HG03432 (cell line): ENCODE results near the gene HAND1.

ENCODE experiments used
- ATAC-seq: cut with Tn5 transposase; IDR thresholded peaks from one replicate; pipeline ENCODE4 v1.9.1; 2021; ENCODE audit warnings: mild to moderate bottlenecking, moderate library complexity; ENCODE audit not compliant: unreplicated experiment

The HAND1 gene

DNA sequence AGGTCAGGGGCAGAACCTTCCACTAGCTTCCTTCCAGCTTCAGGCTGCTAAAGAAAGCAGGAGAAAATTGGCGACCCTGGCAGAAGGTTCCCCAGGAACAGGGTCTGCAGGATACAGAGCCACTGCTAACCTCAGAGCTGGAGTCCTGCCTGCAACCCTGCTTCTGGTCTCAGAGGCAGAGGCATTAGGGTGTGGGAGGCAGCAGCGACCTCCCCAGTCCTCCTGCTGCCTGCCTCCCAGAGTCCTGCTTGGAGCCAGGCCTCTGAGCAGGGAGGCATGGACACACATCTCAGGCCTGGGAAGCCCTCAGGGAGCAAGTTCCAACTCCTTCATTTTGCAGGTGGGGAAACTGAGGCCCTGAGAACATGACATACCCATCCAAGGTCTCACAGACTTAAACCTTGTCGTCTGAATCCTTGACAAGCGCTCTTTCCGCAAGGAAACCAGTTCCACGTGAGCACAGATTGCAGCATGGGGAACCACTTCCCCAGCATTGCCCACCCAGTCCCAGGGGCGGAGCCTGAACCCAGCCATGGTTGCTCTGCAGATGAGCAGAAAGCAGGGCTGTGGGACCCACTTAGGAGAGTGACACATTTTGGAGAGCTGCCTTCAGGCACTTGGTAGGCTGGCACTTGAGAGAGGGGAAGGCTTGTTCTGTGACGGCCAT, 28.2 kb upstream of the HAND1 start:
- ATAC-seq, result no peak

DNA sequence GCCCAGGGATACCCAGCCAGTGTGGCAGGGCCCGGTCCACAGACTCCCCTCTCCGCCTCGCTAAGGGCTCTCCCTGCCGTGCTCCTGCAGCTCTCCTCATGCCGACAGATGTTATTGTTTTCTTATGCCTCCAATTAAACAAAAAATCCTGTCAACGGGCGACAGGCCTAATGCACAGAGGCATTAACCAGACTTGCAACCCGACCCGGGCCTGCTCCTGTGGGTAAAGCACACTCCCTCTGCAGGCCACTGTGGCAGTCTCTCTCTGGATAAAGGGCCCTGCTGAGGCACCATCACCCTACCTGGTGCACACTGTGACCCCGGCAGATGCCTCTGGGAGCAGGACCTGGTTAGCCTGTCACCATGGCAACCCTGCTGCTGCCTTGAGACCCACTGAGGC, 27.5 kb upstream of the HAND1 start:
- ATAC-seq, result no peak

DNA sequence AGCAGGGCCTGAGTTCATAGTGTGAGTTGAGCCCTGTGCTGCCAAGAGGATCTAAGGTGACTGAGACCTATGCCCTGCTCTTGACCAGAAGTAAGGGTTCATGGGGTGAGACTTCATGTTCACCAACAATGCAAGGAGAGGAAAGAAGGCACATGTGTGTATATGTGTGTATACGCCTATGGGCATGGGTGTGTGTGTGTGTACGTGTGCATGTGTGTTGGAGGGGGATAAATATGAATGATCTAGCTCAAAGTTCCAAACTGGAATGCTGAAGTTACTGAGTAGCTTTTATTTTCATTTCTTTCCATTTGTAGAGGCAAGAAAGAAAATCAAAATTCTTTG, 25.6 kb upstream of the HAND1 start:
- ATAC-seq, result no peak

DNA sequence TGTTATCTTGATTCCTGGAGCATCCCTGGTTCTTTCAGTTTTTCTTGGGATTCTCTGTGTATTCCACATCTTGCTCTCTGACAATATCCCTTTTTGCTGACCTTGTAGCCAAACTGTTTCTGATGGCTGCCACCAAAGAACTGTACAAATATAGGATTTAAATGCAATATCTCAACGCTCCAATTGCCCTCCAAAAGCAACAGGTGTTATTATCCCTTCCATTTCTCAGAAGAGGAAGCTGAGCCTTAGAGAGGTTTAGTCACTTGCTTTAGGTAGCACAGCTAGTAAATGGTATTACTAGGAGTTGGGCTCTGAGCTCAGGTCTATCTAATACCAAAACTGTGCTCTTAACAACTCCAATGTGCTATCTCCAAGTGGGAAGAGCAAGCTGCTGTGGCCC, 24.2 kb upstream of the HAND1 start:
- ATAC-seq, result no peak

DNA sequence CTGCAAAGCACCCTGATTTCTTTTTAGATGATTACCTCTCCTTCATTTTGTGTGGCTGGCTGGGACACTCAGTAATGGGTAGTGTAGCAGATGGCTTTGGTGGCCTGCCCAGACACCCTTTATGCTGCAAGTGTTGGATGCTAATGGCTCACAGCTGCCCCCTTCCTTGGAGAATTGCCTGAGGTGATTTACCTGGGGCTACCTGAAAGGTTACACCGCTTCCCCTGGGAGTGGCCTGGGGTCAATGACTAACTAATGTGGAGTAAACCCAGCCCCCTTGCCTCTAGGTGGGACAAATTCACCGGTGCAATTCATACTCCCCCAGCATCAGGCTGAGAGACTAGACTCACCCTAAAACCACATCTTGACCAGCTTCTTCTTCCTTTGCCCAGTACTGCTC, 23.5 kb upstream of the HAND1 start:
- ATAC-seq, result no peak

DNA sequence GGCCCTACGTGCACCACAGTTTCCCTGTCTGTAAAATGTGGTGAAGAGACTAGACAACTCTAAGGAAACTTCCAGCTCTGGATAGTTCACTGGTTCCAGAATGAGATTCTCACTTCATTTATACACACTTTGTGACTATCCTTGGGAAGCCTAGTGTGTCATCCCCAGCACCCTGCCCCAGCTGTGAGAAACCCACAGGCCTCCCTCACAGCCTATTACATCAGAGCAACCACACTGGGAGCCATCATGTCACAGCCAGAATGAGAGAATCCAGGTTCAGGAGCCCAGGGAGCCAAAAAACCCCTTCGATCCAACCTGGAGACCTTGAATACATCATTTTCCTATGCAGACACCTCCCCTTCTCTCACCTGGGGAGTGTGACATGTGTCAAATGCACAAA, 21.0 kb upstream of the HAND1 start:
- ATAC-seq, result no peak

DNA sequence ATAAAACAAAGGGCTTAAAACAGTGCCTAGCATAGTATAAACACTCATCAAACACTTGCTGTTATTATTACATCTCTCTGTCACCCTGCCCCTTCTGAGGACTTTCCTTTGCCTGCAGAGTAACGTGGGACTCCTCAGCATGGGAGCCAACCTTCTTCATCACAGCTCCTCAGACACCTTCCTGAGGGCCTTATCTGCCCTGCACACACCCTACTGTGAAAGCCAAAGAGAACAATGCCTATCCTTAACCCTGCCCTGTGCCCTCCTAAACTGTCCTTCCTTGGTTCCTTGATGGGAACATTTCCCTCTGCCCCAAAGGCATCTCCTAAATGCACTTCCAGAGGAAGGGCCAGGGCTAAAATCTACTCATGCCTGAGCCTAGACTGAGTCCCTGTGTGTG, 20.6 kb upstream of the HAND1 start:
- ATAC-seq, result no peak

DNA sequence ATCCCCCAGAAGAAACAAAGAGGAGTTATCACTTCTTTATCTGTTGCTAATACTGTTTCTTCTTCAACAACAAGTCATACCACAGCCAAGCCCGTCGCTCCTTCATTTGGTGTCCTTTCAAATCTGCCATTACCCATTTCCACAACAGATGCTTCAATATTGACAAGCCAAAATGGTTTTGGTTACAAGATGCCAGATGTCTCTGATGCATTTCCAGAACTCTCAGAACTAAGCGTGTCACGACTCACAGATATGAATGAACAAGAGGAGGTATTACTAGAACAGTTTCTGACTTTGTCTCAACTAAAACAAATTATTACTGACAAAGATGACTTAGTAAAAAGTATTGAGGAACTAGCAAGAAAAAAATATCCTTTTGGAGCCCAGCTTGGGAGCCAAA, 16.0 kb upstream of the HAND1 start:
- ATAC-seq, result no peak

DNA sequence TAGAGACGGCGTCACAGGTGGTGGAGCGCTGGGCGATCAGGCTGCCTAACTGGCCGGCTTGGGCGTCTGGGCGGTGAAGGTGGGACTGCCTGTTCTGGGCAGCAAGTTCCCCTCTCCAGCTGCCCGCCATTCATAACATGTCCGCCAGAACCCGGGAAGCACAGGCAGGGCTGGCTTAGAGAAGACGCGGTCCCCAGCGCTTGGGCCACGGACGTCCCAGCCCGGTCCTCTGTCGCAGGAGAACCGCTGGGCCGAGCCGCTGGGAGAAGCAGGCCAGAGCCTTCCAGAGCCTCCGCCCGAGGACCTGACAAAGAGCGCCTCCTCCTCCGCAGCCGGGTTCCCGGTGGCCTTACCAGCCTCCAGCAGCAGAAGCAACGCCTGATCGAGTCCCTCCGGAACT, 15.2 kb upstream of the HAND1 start:
- no peak for ATAC-seq

DNA sequence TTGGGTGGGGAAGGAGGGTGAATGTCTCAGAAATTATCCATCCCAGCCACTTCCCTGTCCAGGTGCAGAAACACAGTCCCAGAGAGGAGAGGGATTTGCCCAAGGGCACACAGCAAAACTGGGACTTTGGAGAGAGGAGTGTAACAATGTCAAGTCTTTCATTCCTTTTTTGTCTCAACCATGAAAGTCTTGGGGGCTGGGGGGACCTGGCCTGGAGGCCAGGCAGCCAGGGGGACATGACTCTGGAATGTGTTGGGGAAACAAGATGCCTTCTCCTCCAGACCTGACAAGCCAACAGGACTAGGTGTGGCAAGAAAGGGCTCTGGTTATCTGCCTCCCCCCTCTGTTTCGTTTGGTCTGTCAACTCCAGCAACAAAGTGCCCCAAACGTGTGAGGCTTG, 13.9 kb upstream of the HAND1 start:
- no peak for ATAC-seq

DNA sequence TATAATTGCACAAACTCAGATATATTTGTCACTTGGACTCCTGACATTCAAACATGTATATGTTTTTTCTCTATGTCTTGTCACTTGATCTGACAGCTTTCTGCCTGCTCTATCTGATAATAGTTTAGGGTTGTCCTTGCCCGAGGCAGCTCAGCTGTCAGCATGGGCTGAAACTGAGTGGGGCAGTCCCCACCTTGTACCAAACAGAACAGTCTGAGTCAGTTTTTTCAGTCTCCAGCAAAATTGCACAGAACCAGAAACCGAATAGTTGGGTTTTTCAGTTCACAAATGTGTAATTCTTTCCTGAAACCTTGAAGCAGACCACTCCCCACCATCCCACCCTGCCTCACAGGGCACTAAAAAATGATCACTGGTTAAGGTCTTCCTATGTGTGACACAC, 9.5 kb upstream of the HAND1 start:
- ATAC-seq, result peak; percentile 99

DNA sequence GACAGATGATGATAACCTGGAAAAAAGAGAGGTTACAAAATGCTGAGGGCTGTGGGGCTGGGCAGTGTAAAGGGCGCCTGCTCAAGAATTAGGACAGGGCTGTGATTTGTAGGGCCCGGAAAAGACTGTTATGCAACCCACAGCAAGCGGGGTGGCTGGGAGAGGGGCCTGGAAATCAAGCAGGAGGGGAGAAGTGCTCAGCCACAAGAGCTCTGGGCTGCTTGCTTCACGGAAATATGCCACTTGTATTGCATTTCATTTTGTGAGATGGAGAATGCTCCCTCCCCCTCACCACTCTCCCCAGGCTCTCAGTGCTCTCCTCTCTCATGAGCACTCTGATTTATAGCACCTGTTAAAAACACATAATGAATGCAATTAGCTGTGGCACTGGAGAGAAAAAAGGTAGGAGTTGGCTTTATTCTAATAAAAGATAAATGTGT, 8.4 kb upstream of the HAND1 start:
- no peak for ATAC-seq

DNA sequence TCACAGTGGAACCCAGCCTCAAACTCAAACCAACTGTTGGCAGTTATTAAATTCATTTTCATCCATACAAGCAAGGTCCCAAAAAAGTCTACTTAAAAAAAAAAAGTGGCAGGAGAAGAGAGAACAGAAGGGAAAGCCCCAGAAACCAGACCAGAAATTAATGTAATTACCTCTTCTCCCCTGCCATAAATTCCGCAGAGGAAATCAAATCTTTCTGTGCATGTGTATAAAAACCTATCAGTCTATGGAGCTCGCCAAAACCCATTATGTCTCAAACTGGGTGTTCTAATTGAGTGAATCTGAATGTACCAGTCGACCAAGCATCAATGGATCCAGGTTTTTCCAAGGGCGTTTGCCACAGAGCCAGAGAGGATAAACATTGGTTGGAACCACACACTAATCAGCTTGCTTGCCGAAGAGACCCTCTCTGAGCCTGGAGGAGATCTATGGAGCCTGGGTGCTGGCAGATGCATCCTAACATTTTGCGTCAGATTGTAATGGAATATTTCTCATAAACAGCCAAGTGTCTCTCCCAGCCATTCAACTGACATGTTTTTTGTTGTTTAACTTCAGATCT, 7.9 kb upstream of the HAND1 start:
- ATAC-seq, result no peak

DNA sequence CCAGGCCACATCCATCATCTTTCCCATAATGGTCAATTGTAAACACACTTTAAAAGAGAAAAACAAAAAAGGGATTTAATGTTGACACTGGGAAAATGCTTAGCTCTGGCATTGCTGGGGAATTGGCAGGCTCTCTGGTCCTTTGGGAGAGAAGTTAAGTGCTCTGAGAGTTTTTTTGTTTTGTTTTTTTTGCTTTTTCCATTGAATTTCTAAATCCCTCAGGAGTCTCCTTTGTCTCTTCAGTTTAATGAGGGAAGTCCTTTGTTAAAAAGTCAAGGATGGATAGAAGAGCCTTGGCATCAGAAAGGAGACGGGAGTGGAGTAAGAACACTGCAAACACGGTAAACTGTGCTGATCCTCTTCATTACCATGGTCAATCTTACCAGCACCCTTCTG, 7.1 kb upstream of the HAND1 start:
- no peak for ATAC-seq

DNA sequence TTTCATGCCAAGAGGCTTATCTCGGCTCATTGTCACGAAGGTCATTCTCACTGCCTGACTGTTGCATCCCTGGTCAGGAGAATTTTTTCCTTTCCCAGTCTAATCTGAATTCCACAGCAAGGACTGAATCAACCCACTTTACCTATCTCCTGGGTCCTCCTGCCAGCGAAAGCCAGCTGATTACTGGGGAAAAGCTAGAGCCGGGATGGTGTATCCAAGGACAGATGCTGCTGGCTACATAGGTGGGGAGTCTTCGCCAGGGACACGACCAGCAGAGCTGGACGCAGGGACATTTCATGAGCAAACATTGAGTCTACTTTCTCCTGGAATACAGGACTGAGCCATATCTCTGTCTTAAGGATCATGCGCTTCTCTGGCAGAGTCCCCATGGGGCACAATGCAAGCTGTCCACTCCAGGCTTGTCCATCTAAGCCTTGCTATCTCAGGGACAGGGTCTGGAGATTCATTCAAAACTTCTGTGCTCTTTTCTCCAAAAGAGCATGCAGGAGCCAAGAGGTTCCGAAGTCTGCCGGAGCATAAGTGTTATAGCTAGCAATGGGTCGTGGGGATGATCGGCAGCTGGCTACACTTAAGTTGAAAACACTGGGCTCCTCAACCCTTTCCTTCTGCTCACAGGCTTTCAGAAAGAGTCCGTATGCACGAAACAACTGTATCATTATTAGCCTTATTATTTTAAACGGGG, 6.5 kb upstream of the HAND1 start:
- no peak for ATAC-seq

DNA sequence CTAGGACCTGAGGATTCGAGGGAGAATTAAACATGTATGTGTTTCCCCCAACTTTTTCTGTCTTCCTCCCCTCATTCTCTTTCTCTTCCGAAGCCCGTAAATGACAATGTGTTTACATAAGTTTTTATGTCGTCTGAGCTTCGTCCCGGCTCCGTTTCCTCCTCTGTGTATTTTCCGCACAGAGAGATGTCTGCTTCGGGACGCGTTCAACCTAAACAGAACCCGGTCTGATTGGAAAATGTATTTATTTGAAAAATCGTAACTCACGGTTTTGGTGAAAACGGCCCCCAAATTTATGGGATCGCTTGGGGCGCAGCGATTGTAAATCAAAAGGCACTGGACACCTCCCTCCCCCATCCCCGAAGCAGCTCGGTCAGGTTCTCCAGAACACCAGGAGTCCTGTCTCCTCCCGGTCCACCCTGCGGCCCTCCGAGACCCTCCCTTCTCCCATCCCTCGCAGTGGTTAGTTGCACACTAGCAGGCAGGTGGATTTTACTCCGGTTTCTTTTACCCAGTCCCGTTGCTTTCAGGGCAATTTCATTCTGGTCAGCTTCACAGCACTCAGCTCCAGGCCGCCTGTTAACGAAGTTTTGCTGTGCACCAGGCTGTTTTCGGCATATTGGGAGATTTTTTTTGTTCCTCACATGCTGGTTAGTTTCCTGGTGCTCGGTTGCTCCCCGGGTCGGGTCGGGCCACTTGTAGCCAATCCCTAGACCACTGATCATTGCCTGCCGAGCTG, 5.8 kb upstream of the HAND1 start:
- no peak for ATAC-seq

DNA sequence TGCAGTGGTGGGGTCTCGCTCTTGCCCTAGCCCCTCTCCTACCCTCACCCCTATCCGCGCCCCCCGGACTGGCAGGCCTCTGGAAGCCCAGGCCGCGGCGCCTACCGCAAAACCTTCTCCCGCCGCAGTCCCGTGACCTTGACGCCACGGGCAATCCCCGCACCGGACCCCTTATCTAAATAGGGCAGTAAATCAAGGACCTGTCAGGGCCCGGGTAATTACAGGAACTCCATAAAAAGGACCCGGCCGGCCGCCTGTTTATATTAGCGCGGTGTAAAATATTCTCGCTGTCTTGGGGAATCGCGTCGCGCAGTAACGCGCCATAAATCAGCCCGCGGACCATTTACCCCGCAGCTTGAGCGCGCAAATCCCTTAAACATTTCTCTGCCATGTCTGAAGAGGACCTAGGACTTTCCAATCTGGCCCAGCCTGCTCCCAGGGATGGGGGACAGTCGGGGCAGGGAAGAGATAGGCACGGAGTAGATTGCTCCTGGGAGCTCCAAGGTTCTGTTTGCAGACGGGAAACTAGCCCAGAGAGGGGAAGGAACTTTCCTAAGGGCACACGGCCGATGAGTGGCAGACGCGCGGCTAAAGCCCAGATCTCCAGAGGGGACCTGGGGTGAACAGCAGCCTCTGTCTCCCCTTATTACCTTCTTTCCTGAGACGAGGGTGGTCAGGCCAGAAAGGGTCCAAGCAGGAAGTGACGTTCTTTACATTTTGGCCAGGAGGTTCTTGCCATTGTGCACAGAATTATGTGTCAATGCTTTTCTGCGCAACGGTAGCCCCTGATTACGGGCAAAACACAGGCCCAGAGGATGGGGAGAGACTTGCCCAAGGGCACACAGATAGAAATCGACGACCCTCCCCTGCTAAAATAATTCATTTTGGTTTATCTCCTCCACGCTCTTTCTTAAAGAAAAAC, 4.8 kb upstream of the HAND1 start:
- no peak for ATAC-seq

DNA sequence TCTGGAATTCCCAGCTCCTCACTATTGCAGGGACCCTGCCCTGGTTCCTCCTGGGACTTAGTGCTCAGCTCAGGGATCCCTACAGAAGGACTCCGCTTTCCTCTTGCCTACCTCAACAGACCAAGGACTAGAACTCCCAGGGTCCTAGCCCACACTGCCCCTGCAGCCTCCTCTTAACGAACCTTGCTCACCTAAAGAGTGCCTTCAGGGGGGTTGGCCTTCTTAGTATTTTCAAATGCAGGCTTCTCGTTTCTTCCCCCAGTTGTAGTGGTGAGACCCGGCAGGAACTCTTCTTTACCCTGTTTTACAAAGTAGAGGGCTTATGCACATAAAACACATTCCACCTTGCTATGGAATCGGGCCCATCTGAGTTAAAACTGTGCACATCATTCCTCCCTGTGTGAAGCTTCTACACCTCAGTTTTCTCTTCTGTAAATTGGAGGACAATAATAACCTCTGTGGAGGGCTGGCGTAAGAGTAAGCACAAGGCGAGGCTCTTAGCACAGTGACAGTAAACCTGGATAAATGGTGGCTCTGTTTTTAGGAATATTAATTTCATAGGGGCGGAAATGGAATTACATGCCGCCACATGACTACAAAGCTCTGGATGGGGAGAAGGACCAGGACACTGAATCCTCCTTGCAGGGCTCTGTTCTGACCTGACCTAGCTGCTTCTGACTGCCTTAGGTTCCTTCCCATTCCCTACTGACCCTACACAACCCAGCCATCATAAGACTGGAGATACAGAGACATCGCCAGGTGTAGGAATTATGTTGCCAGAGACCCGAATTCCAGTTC, 3.8 kb upstream of the HAND1 start:
- no peak for ATAC-seq

DNA sequence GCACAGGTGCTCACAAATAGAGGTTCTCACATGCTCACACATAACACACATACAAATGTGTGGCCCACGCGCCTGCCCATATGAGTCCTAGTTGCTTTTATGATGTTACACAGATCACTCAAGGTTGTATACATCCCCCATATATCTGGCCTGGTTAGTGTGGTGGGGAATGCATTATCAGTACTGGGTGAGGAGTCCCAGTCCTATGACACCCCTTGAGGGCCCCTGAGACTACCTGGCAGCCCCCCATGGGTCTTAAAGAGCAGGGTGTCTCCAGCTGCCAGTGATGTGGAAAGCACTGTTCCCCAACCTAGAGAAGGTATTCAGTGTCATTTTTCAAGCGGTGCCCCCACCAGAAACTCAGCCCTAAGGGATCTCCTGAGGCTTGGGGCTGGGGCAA, 2.8 kb upstream of the HAND1 start:
- no peak for ATAC-seq
